Endothelial cell (in vitro differentiated cells): Measurements from ENCODE around the gene FBXO21. TPM values are rescaled to one million over a fixed set of nuclear protein-coding genes. Genes with fewer than 3 reads are reported as not detected.
"Not testable (repeated sequence)": the region's sequence is repeated elsewhere in the genome, so short reads cannot be mapped to it uniquely, and the experiment has no call there.

Experiments used
- DNase-seq: peaks from one replicate; pipeline ENCODE4 v3.0.0; 2021; ENCODE audit warnings: low spot score
- H3K27ac Mint-ChIP-seq: one replicate; pipeline ENCODE4 v1.8.0; 2021; ENCODE audit warnings: mixed read lengths, inconsistent platforms; ENCODE audit not compliant: unreplicated experiment
- H3K27me3 Mint-ChIP-seq: one replicate; pipeline ENCODE4 v1.8.0; 2021; ENCODE audit warnings: mild to moderate bottlenecking, moderate library complexity, mixed read lengths, inconsistent platforms; ENCODE audit not compliant: unreplicated experiment
- H3K36me3 Mint-ChIP-seq: one replicate; pipeline ENCODE4 v1.8.0; 2021; ENCODE audit warnings: mild to moderate bottlenecking, low read depth, mixed read lengths, inconsistent platforms; ENCODE audit not compliant: unreplicated experiment
- H3K4me1 Mint-ChIP-seq: one replicate; pipeline ENCODE4 v1.8.0; 2021; ENCODE audit warnings: mild to moderate bottlenecking, mixed read lengths, inconsistent platforms; ENCODE audit not compliant: unreplicated experiment
- H3K4me3 Mint-ChIP-seq: one replicate; pipeline ENCODE4 v1.8.0; 2021; ENCODE audit warnings: mild to moderate bottlenecking, mixed read lengths, inconsistent platforms; ENCODE audit not compliant: unreplicated experiment
- H3K9me3 Mint-ChIP-seq: one replicate; pipeline ENCODE4 v1.8.0; 2021; ENCODE audit warnings: mixed read lengths, inconsistent platforms; ENCODE audit not compliant: unreplicated experiment
- total RNA-seq: library from RNA; stranded (reverse); fragmentation: NEBNext Ultra II Directional; extraction: Animal tissue kit (Norgen Biotek cat#: 25700); gene quantifications from one replicate; pipeline ENCODE4 v1.2.1, GENCODE V29; 2021; ENCODE audit not compliant: unreplicated experiment
- TF ChIP-seq, protein P1 (sequence below): fragments of 200-600 bp; sonication (generic); IDR thresholded peaks from one replicate; pipeline ENCODE4 v1.5.0; 2021; ENCODE audit warnings: antibody characterized with exemption; ENCODE audit not compliant: unreplicated experiment

Gene FBXO21
- total RNA-seq, 1 donor from 2014 or later: 44.7 TPM

DNA sequence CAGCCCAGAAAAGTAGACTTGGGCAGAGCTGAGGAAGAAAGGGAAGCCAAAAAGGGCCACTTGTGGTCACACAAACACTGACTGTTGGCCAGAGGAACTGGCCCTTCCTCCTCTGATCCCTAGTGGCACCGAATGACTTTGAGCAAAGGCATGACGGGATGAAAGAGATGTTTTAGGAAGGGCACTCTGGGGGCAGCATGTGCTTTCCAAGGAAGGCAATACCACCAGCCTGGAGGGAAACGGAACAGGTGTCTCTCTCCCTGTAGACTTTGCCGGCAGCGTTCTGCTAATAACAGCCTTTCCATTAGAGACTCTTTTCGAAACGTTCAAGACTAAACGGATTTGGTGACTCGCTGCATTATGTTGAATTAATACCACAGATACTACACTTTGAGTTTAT lies 12.3 kb upstream of the FBXO21 start:
- no peaks in the 10 kb centered on the region for H3K36me3 Mint-ChIP-seq
- no peaks in the 10 kb centered on the region for H3K9me3 Mint-ChIP-seq
- peaks cover 2% of the 10 kb centered on the region for H3K27me3 Mint-ChIP-seq
- DNase-seq: no peak
- no peak overlapping the region for H3K4me3 Mint-ChIP-seq
- H3K27ac Mint-ChIP-seq: no peak overlapping the region
- no peaks in the 10 kb centered on the region for H3K4me1 Mint-ChIP-seq
- TF ChIP-seq, protein P1, sequence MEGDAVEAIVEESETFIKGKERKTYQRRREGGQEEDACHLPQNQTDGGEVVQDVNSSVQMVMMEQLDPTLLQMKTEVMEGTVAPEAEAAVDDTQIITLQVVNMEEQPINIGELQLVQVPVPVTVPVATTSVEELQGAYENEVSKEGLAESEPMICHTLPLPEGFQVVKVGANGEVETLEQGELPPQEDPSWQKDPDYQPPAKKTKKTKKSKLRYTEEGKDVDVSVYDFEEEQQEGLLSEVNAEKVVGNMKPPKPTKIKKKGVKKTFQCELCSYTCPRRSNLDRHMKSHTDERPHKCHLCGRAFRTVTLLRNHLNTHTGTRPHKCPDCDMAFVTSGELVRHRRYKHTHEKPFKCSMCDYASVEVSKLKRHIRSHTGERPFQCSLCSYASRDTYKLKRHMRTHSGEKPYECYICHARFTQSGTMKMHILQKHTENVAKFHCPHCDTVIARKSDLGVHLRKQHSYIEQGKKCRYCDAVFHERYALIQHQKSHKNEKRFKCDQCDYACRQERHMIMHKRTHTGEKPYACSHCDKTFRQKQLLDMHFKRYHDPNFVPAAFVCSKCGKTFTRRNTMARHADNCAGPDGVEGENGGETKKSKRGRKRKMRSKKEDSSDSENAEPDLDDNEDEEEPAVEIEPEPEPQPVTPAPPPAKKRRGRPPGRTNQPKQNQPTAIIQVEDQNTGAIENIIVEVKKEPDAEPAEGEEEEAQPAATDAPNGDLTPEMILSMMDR: no peak

DNA sequence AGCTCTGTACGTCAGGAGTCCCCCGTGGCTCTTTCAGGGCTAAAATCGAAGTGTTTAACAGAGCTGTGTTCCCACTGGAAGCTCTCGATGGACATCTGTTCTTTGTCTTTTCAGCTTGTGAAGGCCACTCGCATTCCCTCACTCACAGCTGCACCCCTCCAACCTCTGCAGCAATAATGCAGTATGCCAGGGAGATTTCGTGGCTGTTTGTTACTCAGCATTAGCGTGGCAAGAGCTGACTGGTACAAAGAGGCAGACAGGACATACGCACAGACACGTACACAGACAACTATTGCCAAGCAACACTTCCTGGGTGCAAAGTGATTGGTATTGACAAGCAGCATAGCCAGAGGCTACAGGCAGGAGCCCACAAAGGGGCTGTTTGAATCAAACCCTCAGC lies 11.8 kb upstream of the FBXO21 start:
- no peak overlapping the region for H3K27ac Mint-ChIP-seq
- H3K4me1 Mint-ChIP-seq: no peaks in the 10 kb centered on the region
- peaks cover 2% of the 10 kb centered on the region for H3K27me3 Mint-ChIP-seq
- no peak overlapping the region for H3K4me3 Mint-ChIP-seq
- no peaks in the 10 kb centered on the region for H3K36me3 Mint-ChIP-seq
- TF ChIP-seq, protein P1: no peak
- DNase-seq: no peak
- no peaks in the 10 kb centered on the region for H3K9me3 Mint-ChIP-seq

GRCh38 chr12:117199956-117200744 lies 9.9 kb upstream of the FBXO21 start:
- not testable (repeated sequence) for DNase-seq, H3K4me3 Mint-ChIP-seq, H3K9me3 Mint-ChIP-seq, H3K36me3 Mint-ChIP-seq, H3K27ac Mint-ChIP-seq, H3K27me3 Mint-ChIP-seq, H3K4me1 Mint-ChIP-seq

GRCh38 chr12:117196334-117196733 lies 6.1 kb upstream of the FBXO21 start:
- not testable (repeated sequence) for H3K36me3 Mint-ChIP-seq, H3K27ac Mint-ChIP-seq, H3K9me3 Mint-ChIP-seq, H3K4me3 Mint-ChIP-seq, H3K4me1 Mint-ChIP-seq, H3K27me3 Mint-ChIP-seq, DNase-seq

GRCh38 chr12:117195027-117195426 lies 4.8 kb upstream of the FBXO21 start:
- H3K4me1 Mint-ChIP-seq, H3K27ac Mint-ChIP-seq, H3K9me3 Mint-ChIP-seq, H3K27me3 Mint-ChIP-seq, H3K36me3 Mint-ChIP-seq, DNase-seq, H3K4me3 Mint-ChIP-seq: not testable (repeated sequence)

DNA sequence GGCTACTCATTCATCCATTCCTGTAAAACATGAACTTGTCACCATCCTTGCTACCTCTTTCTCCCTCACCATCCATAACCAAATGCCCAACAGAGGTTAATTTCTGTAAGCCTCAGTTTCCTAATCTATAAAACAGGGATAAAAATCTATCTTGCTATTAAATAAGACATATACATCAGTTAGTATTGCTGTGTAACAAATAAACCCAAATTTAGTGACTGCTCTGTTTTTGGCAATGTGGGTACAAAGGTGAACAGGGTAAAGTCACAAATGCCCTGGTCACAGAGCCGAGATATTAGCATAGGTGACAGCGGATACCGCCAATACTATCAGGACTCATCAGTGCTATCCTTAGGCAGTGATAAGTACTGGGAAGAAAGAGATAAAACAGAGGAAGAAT lies 3.6 kb upstream of the FBXO21 start:
- Mint-ChIP-seq H3K27me3 (peaks cover 10% of the 10 kb centered on the region), H3K4me1 (peaks cover 11% of the 10 kb centered on the region), H3K9me3 (no peaks in the 10 kb centered on the region), H3K27ac (no peak overlapping the region), H3K4me3 (no peak overlapping the region), H3K36me3 (peaks cover 5% of the 10 kb centered on the region)
- no peak for DNase-seq
- TF ChIP-seq, protein P1: no peak

DNA sequence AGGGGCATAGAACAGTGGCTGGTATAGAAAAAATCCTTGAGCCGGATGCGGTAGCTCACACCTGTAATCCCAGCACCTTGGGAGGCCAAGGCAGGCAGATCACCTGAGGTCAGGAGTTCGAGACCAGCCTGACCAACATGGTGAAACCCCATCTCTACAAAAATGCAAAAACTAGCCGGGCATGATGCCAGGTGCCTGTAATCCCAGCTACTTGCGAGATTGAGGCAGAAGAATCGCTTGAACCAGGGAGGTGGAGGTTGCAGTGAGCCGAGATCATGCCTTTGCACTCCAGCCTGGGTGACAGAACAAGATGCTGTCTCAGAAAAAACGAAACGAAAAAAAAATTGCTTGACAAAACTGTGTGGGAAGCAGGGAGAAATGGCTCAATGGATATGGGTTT lies 2.3 kb upstream of the FBXO21 start:
- not testable (repeated sequence) for H3K27ac Mint-ChIP-seq
- H3K4me1 Mint-ChIP-seq: peaks cover 13% of the 10 kb centered on the region

More for the DNA sequence above, 2.3 kb upstream of the FBXO21 start:
- H3K9me3 Mint-ChIP-seq, H3K4me3 Mint-ChIP-seq, DNase-seq, H3K27me3 Mint-ChIP-seq, H3K36me3 Mint-ChIP-seq: not testable (repeated sequence)
